CD4-positive, alpha-beta T cell (primary cell): ENCODE results near the gene FGR. TPM values are rescaled to one million over a fixed set of nuclear protein-coding genes. Genes with fewer than 3 reads are reported as not detected.

Experiments
- ATAC-seq: fragments of 200-7000 bp; cut with Tn5 transposase; one replicate; pipeline ENCODE4 v1.10.0; 2022; ENCODE audit warnings: mild to moderate bottlenecking; ENCODE audit not compliant: poor library complexity
- CTCF ChIA-PET: fragments of 350-600 bp; sonication (Branson Sonifier 250); formaldehyde crosslinking; loops from one replicate; lab custom pipeline; 2021; ENCODE audit warnings: antibody characterized with exemption, inconsistent platforms; lab: Charles Lee
- POLR2A ChIA-PET: fragments of 350-600 bp; sonication (Branson Sonifier 250); formaldehyde crosslinking; loops from one replicate; lab custom pipeline; 2021; ENCODE audit warnings: antibody characterized with exemption, inconsistent platforms; lab: Charles Lee
- DNase-seq, 14 experiments: peaks; one replicate each; pipeline ENCODE4 v3.0.0-alpha.2; 2013 to 2020; ENCODE audit warnings: mixed read lengths in 2 of 14
- H3K27ac ChIP-seq, 2 donors: one replicate each; pipeline versions ENCODE4 v1.5.1 to v1.7.0; 2013; ENCODE audit warnings: low read length in 2 of 2, low read depth in 1 of 2, mild to moderate bottlenecking in 1 of 2
- H3K27me3 ChIP-seq, 2 experiments: 1 replicate in 1 of 2; 2 replicates in 1 of 2; pipeline versions ENCODE4 v1.6.1 to v1.7.0; 2013; ENCODE audit warnings: low read length in 2 of 2, control low read depth in 1 of 2, mild to moderate bottlenecking in 1 of 2, moderate library complexity in 1 of 2; ENCODE audit not compliant: insufficient read depth in 2 of 2, control insufficient read depth in 1 of 2
- H3K36me3 ChIP-seq: one replicate; pipeline ENCODE4 v1.6.1; 2013; ENCODE audit warnings: low read length, control low read depth; ENCODE audit not compliant: insufficient read depth
- H3K4me1 ChIP-seq: one replicate; pipeline ENCODE4 v1.6.1; 2013; ENCODE audit warnings: low read length, control low read depth; ENCODE audit not compliant: insufficient read depth
- H3K4me3 ChIP-seq: one replicate; pipeline ENCODE4 v1.5.1; 2013; ENCODE audit warnings: mild to moderate bottlenecking, low read length, moderate library complexity
- H3K9me3 ChIP-seq, 2 experiments: 1 replicate in 1 of 2; 2 replicates in 1 of 2; pipeline versions ENCODE4 v1.6.1 to v1.7.0; 2013; ENCODE audit warnings: low read length in 2 of 2, mild to moderate bottlenecking in 2 of 2, control low read depth in 1 of 2, moderate library complexity in 1 of 2; ENCODE audit not compliant: control insufficient read depth in 1 of 2, insufficient read depth in 1 of 2
- H3K27ac Mint-ChIP-seq: one replicate; pipeline ENCODE4 v1.8.0; 2020; ENCODE audit warnings: mixed read lengths
- H3K27me3 Mint-ChIP-seq: one replicate; pipeline ENCODE4 v1.8.0; 2021; ENCODE audit warnings: mixed read lengths
- H3K36me3 Mint-ChIP-seq: one replicate; pipeline ENCODE4 v1.8.0; 2021; ENCODE audit warnings: low read depth, mixed read lengths
- H3K4me1 Mint-ChIP-seq: one replicate; pipeline ENCODE4 v1.8.0; 2021; ENCODE audit warnings: low read depth, mixed read lengths
- H3K4me3 Mint-ChIP-seq: one replicate; pipeline ENCODE4 v1.8.0; 2020; ENCODE audit warnings: mild to moderate bottlenecking, mixed read lengths
- H3K9me3 Mint-ChIP-seq: one replicate; pipeline ENCODE4 v1.8.0; 2020; ENCODE audit warnings: mixed read lengths
- CTCF ChIP-seq: fragments of 200-600 bp; IDR thresholded peaks from one replicate; pipeline ENCODE4 v1.8.0; 2022; ENCODE audit warnings: antibody characterized with exemption, mild to moderate bottlenecking
- intact Hi-C, 2 experiments: fragments of 100-400 bp; cut with DNase I in 1 of 2; cut with micrococcal nuclease in 1 of 2; formaldehyde crosslinking; loops; one replicate each; pipeline versions ENCODE4 v1.15.1 to v1.9.0; 2023 to 2025; cut with DNase I, micrococcal nuclease
- total RNA-seq, 174 experiments: library from RNA in 2 of 174; stranded (reverse) in 2 of 174; gene quantifications; one replicate each; pipeline ENCODE4 v1.2.3 and lab custom pipeline; 2021 to 2026

The FGR gene
- total RNA-seq, 2 experiments from 2014 or later, result 3.0 to 3.2 TPM

- Histone ChIP-seq H3K4me1 (peaks cover 31% of the 10 kb centered on the region), H3K27me3 (no peaks in the 10 kb centered on the region), H3K36me3 (no peaks in the 10 kb centered on the region), H3K9me3 (no peaks in the 10 kb centered on the region), H3K27ac (no peak overlapping the region), H3K4me3 (peak overlapping the region; percentile 38)
- H3K9me3 Mint-ChIP-seq, result no peaks in the 10 kb centered on the region
- peak overlapping the region; percentile 74 for H3K27ac Mint-ChIP-seq
- no peaks in the 10 kb centered on the region for H3K27me3 Mint-ChIP-seq
- H3K4me3 Mint-ChIP-seq, result peak overlapping the region; percentile 34
- TF ChIP-seq CTCF, result no peak
- peak; percentile 2 for ATAC-seq
- H3K36me3 Mint-ChIP-seq, result no peaks in the 10 kb centered on the region
- H3K4me1 Mint-ChIP-seq, result peaks cover 55% of the 10 kb centered on the region
- CTCF ChIA-PET, result interaction anchor here (0.7 to 6.3 kb wide), 14 partner anchors 11 to 333 kb away, joined by 3 to 72 read pairs (median 4); partner anchors contain the start of genes AHDC1, FAM76A, MAP3K6 and WASF2
- intact Hi-C loops, result loop anchor here (1.0 to 5.0 kb wide), 4 partner anchors 36 to 95 kb away; partner anchors contain the start of gene AHDC1 (in 1 of the 2)
- POLR2A ChIA-PET, result interaction anchor here (0.8 to 1.9 kb wide), 10 partner anchors 11 to 1014 kb away, joined by 3 to 9 read pairs (median 4); partner anchors contain the start of genes AHDC1 and WASF2
- no peak for DNase-seq
These were observed 67.0 kb downstream of the FGR start for GRCh38 chr1:27567971-27568299.

- no peaks in the 10 kb centered on the region for H3K27me3 Mint-ChIP-seq
- H3K36me3 Mint-ChIP-seq, result no peaks in the 10 kb centered on the region
- no peak overlapping the region for H3K4me3 ChIP-seq
- CTCF ChIA-PET, result interaction anchor here (1.0 to 6.3 kb wide), 4 partner anchors 10 to 141 kb away, joined by 3 to 72 read pairs (median 40); partner anchors contain the start of gene AHDC1
- peaks cover 28% of the 10 kb centered on the region for H3K4me1 ChIP-seq
- no peak overlapping the region for H3K27ac Mint-ChIP-seq
- H3K4me1 Mint-ChIP-seq, result peaks cover 47% of the 10 kb centered on the region
- POLR2A ChIA-PET, result interaction anchor here (1.7 kb wide), 1 partner anchor 77 kb away, joined by 7 read pairs; the partner anchor contains the start of gene WASF2
- H3K27me3 ChIP-seq, result no peaks in the 10 kb centered on the region
- no peak overlapping the region for H3K27ac ChIP-seq
- no peak for TF ChIP-seq CTCF
- ATAC-seq (no peak), DNase-seq (no peak)
- no peaks in the 10 kb centered on the region for H3K9me3 ChIP-seq
- no peaks in the 10 kb centered on the region for H3K9me3 Mint-ChIP-seq
- intact Hi-C loops, result loop anchor here (2.0 to 5.0 kb wide), 2 partner anchors 36 to 45 kb away; no protein-coding TSS in a partner anchor
- H3K4me3 Mint-ChIP-seq, result no peak overlapping the region
- no peaks in the 10 kb centered on the region for H3K36me3 ChIP-seq
These were observed 67.8 kb downstream of the FGR start for GRCh38 chr1:27567146-27567526.

GRCh38 chr1:27566462-27567145 lies 68.4 kb downstream of the FGR start:
- H3K36me3 Mint-ChIP-seq, result no peaks in the 10 kb centered on the region
- Histone ChIP-seq H3K9me3 (no peaks in the 10 kb centered on the region), H3K27me3 (no peaks in the 10 kb centered on the region), H3K27ac (no peak overlapping the region), H3K4me3 (no peak overlapping the region), H3K4me1 (peaks cover 26% of the 10 kb centered on the region), H3K36me3 (no peaks in the 10 kb centered on the region)
- H3K4me3 Mint-ChIP-seq, result no peak overlapping the region
- ChIA-PET CTCF (interaction anchor here (0.7 to 6.3 kb wide), 3 partner anchors 10 to 40 kb away, joined by 4 to 72 read pairs (median 56); partner anchors contain the start of gene AHDC1), POLR2A (no interaction called here)
- DNase-seq (no peak), ATAC-seq (no peak)
- peaks cover 46% of the 10 kb centered on the region for H3K4me1 Mint-ChIP-seq
- H3K27me3 Mint-ChIP-seq, result no peaks in the 10 kb centered on the region
- no peak overlapping the region for H3K27ac Mint-ChIP-seq
- no peaks in the 10 kb centered on the region for H3K9me3 Mint-ChIP-seq
- no peak for TF ChIP-seq CTCF
- intact Hi-C loops, result loop anchor here (2.0 to 5.0 kb wide), 2 partner anchors 36 to 44 kb away; no protein-coding TSS in a partner anchor
